Lung (tissue), 16 donors: ENCODE measurements around the gene RHBDL2. TPM values are rescaled to one million over a fixed set of nuclear protein-coding genes. Genes with fewer than 3 reads are reported as not detected.

ENCODE experiments used
- ATAC-seq: fragments of 200-7000 bp; cut with Tn5 transposase; one replicate; pipeline ENCODE4 v1.9.1; 2020; ENCODE audit warnings: moderate number of reproducible peaks; ENCODE audit not compliant: insufficient read depth, low FRiP score
- DNase-seq, 3 donors: peaks; one replicate each; pipeline ENCODE4 v3.0.0-alpha.2; 2013 to 2017
- H3K27ac ChIP-seq, 2 donors: one replicate each; pipeline ENCODE4 v1.5.1; 2013; ENCODE audit warnings: mild to moderate bottlenecking in 2 of 2, moderate library complexity in 2 of 2, control low read depth in 1 of 2, inconsistent platforms in 1 of 2, low read depth in 1 of 2, low read length in 1 of 2
- H3K27me3 ChIP-seq, 3 donors: one replicate each; pipeline ENCODE4 v1.5.1; 2013; ENCODE audit warnings: low read length in 2 of 3; ENCODE audit not compliant: control insufficient read depth in 3 of 3, insufficient read depth in 3 of 3
- H3K36me3 ChIP-seq, 4 donors: one replicate each; pipeline ENCODE4 v1.5.1; 2013; ENCODE audit warnings: low read length in 4 of 4, mild to moderate bottlenecking in 1 of 4, moderate library complexity in 1 of 4; ENCODE audit not compliant: control insufficient read depth in 4 of 4, insufficient read depth in 4 of 4
- H3K4me1 ChIP-seq, 5 donors: one replicate each; pipeline ENCODE4 v1.5.1; 2013; ENCODE audit warnings: low read length in 5 of 5, mild to moderate bottlenecking in 2 of 5, moderate library complexity in 1 of 5; ENCODE audit not compliant: control insufficient read depth in 5 of 5, insufficient read depth in 5 of 5
- H3K4me3 ChIP-seq: one replicate; pipeline ENCODE4 v1.5.1; 2013; ENCODE audit warnings: mild to moderate bottlenecking, control low read depth, moderate library complexity
- H3K9ac ChIP-seq, 2 donors: one replicate each; pipeline ENCODE4 v1.5.1; 2013; ENCODE audit warnings: low read length in 2 of 2, control low read depth in 1 of 2; ENCODE audit not compliant: insufficient read depth in 1 of 2
- H3K9me3 ChIP-seq, 4 donors: one replicate each; pipeline ENCODE4 v1.5.1; 2013; ENCODE audit warnings: low read length in 3 of 4, mild to moderate bottlenecking in 1 of 4, moderate library complexity in 1 of 4; ENCODE audit not compliant: control insufficient read depth in 4 of 4, insufficient read depth in 3 of 4
- CTCF ChIP-seq: IDR thresholded peaks from 2 replicates; pipeline ENCODE4 v1.5.1; 2012; ENCODE audit warnings: mild to moderate bottlenecking; ENCODE audit errors: control extremely low read depth, extremely low read depth
- WGBS, 2 donors: extraction: QIAGEN DNeasy Blood & Tissue Kit; methylation state at CpG; one replicate each; pipeline ENCODE4 v1.1.7; 2013; 5-methylcytosine and 5-hydroxymethylcytosine counted together
- long read RNA-seq, 5 donors: transcript quantifications; one replicate each; lab custom pipeline, GENCODE V29; 2026
- polyA plus RNA-seq, 2 donors: library from polyadenylated mRNA; stranded (reverse); fragments of 200-250 nt; gene quantifications; one replicate each; pipeline ENCODE4 v1.2.1, GENCODE V29; 2013
- total RNA-seq, 2 donors: library from RNA; depleted of rRNA in 1 of 2; stranded (reverse); fragments of >200 nt in 1 of 2; gene quantifications; one replicate each; pipeline ENCODE4 v1.2.1, GENCODE V29; 2014 to 2021
- donor health status: control.
- donor health status: control.
- donor health status: Bipolar disorder and iron deficiency.
- donor health status: healthy.
- donor health status: DM: yes; HTN: yes; CAD: no.

The RHBDL2 gene
- total RNA-seq (1 to 10 TPM in 1 of 2 donors, under 1 TPM in 1; 0.97 to 1.3 TPM), polyA plus RNA-seq (1 to 10 TPM; 1.1 to 3.3 TPM)
- long read RNA-seq, donor 1, partial matches to known transcripts, result 0 of 1 reads
- long read RNA-seq, donor 1, other reads (novel, unspliced or antisense), result 0 of 1 reads
- long read RNA-seq, donor 2, result 0 reads
- long read RNA-seq, donor 3, partial matches to known transcripts, result 0 of 9 reads
- long read RNA-seq, donor 3, other reads (novel, unspliced or antisense), result 9 of 9 reads
- long read RNA-seq, donor 4, result 0 reads
- long read RNA-seq, donor 5, partial matches to known transcripts, result 0 of 1 reads
- long read RNA-seq, donor 5, other reads (novel, unspliced or antisense), result 0 of 1 reads

GRCh38 chr1:38941527-38942019 lies at the start of gene RHBDL2:
Gene RHBDL2 (minus strand): TSS chr1:38941830. CDS start chr1:38919212, 22,618 bp downstream.
- ATAC-seq, result peak; percentile 76

DNA sequence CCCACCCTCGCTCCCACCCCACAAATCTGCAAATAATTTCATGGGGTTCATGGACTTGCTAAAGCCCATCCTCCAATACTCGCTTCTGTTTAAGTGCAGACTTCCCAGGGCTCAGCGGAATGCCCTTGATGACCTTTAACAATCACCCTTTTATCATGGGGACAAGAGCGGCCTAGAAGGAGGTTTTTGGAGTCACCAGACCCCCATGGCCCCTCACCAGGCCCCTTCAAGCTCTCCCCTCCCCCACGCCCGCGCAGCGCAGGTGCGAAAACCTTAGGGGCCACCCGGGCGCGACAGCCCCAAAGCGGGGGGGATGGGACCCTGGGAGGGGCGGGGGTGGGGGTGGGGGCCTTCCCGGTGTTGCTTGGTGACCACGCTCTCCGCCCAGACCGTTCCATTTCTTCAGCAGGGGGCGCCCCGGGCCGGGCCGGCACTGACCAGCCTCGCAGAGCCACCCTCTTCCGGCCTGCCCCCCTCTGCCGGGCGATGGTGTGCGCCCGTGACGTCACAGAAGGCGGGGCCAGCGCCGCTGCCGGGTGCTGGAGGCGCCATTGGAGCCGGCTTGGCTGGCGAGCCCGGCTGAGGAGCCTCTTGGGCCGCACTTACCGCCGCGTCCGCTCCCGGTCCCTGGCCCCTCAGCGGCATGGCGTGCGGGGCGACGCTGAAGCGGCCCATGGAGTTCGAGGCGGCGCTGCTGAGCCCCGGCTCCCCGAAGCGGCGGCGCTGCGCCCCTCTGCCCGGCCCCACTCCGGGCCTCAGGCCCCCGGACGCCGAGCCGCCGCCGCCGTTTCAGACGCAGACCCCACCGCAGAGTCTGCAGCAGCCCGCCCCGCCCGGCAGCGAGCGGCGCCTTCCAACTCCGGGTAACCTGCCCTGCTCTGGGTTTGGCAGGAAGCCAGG lies 49.4 kb upstream of the RHBDL2 start, which contains the start of gene AKIRIN1:
Gene AKIRIN1 (plus strand): TSS at position 539 of the 900 bp plus-strand sequence. CDS start 105 bp downstream, at position 644.
- H3K36me3 ChIP-seq, result peaks cover 0 to 4% (median 1%) of the 10 kb centered on the region in 4 donors
- peak within 1 kb of the TSS; percentile 91 for H3K4me3 ChIP-seq
- peaks cover 0 to 19% (median 10%) of the 10 kb centered on the region in 5 donors for H3K4me1 ChIP-seq
- peak within 1 kb of the TSS; percentile 96 to 97 for H3K27ac ChIP-seq
- peak; percentile 98 for ATAC-seq
- TF ChIP-seq CTCF, result peak; percentile 16
- no peaks in the 10 kb centered on the region for H3K27me3 ChIP-seq
- DNase-seq, result peak; percentile 96 to 99 (median 98)
- WGBS, 2 donors, result 1% methylated on average over 59 to 76 of the region's 76 CpGs
- H3K9ac ChIP-seq, result peak within 1 kb of the TSS; percentile 66 to 68
- no peaks in the 10 kb centered on the region for H3K9me3 ChIP-seq

More at GRCh38 chr1:38941527-38942019, at the start of gene RHBDL2:
- peaks cover 0 to 12% (median 0%) of the 10 kb centered on the region in 5 donors for H3K4me1 ChIP-seq
- peak within 1 kb of the TSS; percentile 54 for H3K4me3 ChIP-seq
- WGBS, 2 donors, result 28 to 57% methylated on average over 13 to 14 of the region's 14 CpGs
- no peak for TF ChIP-seq CTCF
- no peaks in the 10 kb centered on the region for H3K9me3 ChIP-seq
- peak within 1 kb of the TSS in 1 of 2 donors; percentile 2 for H3K27ac ChIP-seq
- no peaks in the 10 kb centered on the region for H3K36me3 ChIP-seq
- H3K27me3 ChIP-seq, result no peaks in the 10 kb centered on the region
- H3K9ac ChIP-seq, result peak within 1 kb of the TSS in 1 of 2 donors; percentile 19
- DNase-seq, result peak; percentile 49 to 65 (median 52)

- Histone ChIP-seq H3K9ac (peak overlapping the region in 1 of 2 donors; percentile 68), H3K36me3 (peaks cover 0 to 3% (median 0%) of the 10 kb centered on the region in 4 donors), H3K27me3 (no peaks in the 10 kb centered on the region), H3K4me3 (no peak overlapping the region), H3K4me1 (peaks cover 0 to 19% (median 10%) of the 10 kb centered on the region in 5 donors), H3K27ac (peak overlapping the region; percentile 76 to 82), H3K9me3 (no peaks in the 10 kb centered on the region)
- WGBS, 2 donors, result 33 to 37% methylated on average over 5 of the region's 5 CpGs
- TF ChIP-seq CTCF, result no peak
- no peak for ATAC-seq
- DNase-seq, result peak in 1 of 3 donors; percentile 52
These were observed 48.7 kb upstream of the RHBDL2 start for GRCh38 chr1:38990386-38990737.
